HG02943 (cell line): ENCODE measurements around the gene ZMYM5.
"Not testable (repeated sequence)": the region's sequence is repeated elsewhere in the genome, so short reads cannot be mapped to it uniquely, and the experiment has no call there.

Experiments used
- ATAC-seq: cut with Tn5 transposase; IDR thresholded peaks from one replicate; pipeline ENCODE4 v1.9.1; 2021; ENCODE audit warnings: mild to moderate bottlenecking, low read depth, moderate library complexity; ENCODE audit not compliant: unreplicated experiment

The ZMYM5 gene

GRCh38 chr13:19834704-19835103 lies 28.7 kb downstream of the ZMYM5 start:
- ATAC-seq = no peak

GRCh38 chr13:19822673-19823072 lies 40.8 kb downstream of the ZMYM5 start:
- no peak for ATAC-seq

- ATAC-seq = no peak
Observed at GRCh38 chr13:19818223-19818842, 45.1 kb downstream of the ZMYM5 start.

- no peak for ATAC-seq
Observed at GRCh38 chr13:19817510-19818158, 45.8 kb downstream of the ZMYM5 start.

- no peak for ATAC-seq
Observed at GRCh38 chr13:19817106-19817505, 46.3 kb downstream of the ZMYM5 start.

- not testable (repeated sequence) for ATAC-seq
Observed at GRCh38 chr13:19815842-19816241, 47.6 kb downstream of the ZMYM5 start.

- no peak for ATAC-seq
Observed at GRCh38 chr13:19810996-19811881, 52.2 kb downstream of the ZMYM5 start.

- ATAC-seq = no peak
Observed at GRCh38 chr13:19810151-19810550, 53.3 kb downstream of the ZMYM5 start.

GRCh38 chr13:19805765-19806164 lies 57.7 kb downstream of the ZMYM5 start:
- no peak for ATAC-seq

GRCh38 chr13:19795956-19796355 lies 67.5 kb downstream of the ZMYM5 start:
- no peak for ATAC-seq

GRCh38 chr13:19794631-19795030 lies 68.8 kb downstream of the ZMYM5 start:
- no peak for ATAC-seq

- ATAC-seq = no peak
Observed at GRCh38 chr13:19791953-19792537, 71.4 kb downstream of the ZMYM5 start.

GRCh38 chr13:19782727-19783682 lies 80.4 kb downstream of the ZMYM5 start, which contains the start of gene PSPC1:
TSS of gene PSPC1 (minus strand) at chr13:19782945. CDS start at chr13:19782757, 188 bp downstream.
- peak; percentile 86 for ATAC-seq

GRCh38 chr13:19782049-19782726 lies 81.3 kb downstream of the ZMYM5 start:
- peak; percentile 43 for ATAC-seq

- ATAC-seq = no peak
Observed at GRCh38 chr13:19781526-19781925, 81.9 kb downstream of the ZMYM5 start.

- not testable (repeated sequence) for ATAC-seq
Observed at GRCh38 chr13:19780753-19781418, 82.6 kb downstream of the ZMYM5 start.
